Vagina (tissue), 2 donors: ENCODE results near the gene GID8.

ENCODE experiments used
- CTCF ChIP-seq, 3 experiments: fragments of 450-650 bp in 2 of 3; fragments of 200-600 bp in 1 of 3; sonication (generic) in 1 of 3; IDR thresholded peaks; one replicate each; pipeline ENCODE4 v1.5.1; 2017 to 2019; ENCODE audit warnings: antibody characterized with exemption in 3 of 3, mild to moderate bottlenecking in 2 of 3, moderate library complexity in 2 of 3
- POLR2A ChIP-seq, 2 donors: fragments of 450-650 bp; IDR thresholded peaks; one replicate each; pipeline ENCODE4 v1.6.1; 2017; ENCODE audit warnings: antibody characterized with exemption in 2 of 2, mild to moderate bottlenecking in 2 of 2, moderate library complexity in 2 of 2
- POLR2AphosphoS5 ChIP-seq, 2 donors: sonication (generic); formaldehyde crosslinking; IDR thresholded peaks; one replicate each; pipeline ENCODE4 v1.9.0; 2017; ENCODE audit warnings: antibody characterized with exemption in 2 of 2, mild to moderate bottlenecking in 2 of 2, low read depth in 1 of 2; ENCODE audit not compliant: insufficient read depth in 1 of 2

DNA sequence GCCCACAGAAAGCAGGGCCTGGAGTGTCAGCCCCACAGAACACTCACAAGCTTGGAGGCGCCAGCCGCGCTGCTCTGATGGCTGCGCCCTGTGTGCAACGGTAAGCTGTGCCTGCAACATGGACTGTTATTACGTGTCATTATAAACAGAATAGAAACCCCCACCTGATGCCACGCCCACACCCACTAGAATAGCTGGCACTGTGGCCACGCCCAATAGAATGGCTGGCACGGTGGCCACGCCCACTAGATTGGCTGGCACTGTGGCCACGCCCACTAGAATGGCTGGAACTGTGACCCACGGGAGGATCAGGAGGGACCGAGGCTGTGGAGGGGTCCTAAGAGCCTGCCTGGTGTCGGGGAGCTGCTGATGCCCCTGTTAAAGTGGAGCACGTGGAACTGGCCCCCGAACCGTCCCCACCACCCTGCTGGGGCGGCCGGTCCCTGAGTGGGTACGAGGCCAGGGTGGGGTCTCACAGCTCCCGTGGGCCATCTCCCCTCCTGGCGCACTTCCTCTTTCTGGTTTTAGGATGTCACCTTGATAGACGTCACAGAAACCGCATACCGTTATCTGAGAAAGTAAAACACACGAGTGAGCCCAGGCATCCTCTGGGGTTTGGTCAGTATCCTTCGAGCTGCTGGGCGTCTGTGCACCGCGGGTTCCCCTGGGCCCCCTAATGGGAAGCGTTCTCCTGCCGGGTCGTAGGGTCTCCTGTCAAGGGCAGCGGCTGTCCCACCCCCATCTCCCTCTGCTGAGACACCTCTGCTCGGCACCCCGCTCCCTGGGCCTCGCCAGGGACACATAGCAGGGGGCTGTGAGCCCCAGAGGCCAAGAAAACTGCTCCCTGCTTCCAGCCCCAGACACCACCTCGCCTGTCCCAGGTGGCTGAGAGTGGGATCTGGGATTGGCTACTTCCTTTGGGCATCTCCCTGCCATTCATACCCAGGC, 39.9 kb downstream of the GID8 start:
- TF ChIP-seq CTCF (IDR thresholded peaks at IDR 0.05) (no peak), POLR2A (IDR thresholded peaks at IDR 0.05) (no peak), POLR2AphosphoS5 (IDR thresholded peaks at IDR 0.05; ENCODE audit: insufficient read depth in 1 of 2, low read depth in 1 of 2) (no peak)
